Measurements from ENCODE around the gene KCNN4. TPM values are rescaled to one million over a fixed set of nuclear protein-coding genes. Genes with fewer than 3 reads are reported as not detected.
"Not testable (repeated sequence)": the region's sequence is repeated elsewhere in the genome, so short reads cannot be mapped to it uniquely, and the experiment has no call there.

KCNN4 gene
- total RNA-seq, 1 experiment from 2014 or later, result 3.0 TPM

- peaks cover 13% of the 10 kb centered on the region for H3K4me1 Mint-ChIP-seq (ENCODE audit: low read depth, unreplicated experiment)
- peaks cover 7% of the 10 kb centered on the region for H3K4me1 ChIP-seq
These were observed 3.5 kb downstream of the KCNN4 start for GRCh38 chr19:43777163-43777695.

GRCh38 chr19:43776286-43776685, 4.5 kb downstream of the KCNN4 start:
- Mint-ChIP-seq H3K27ac (ENCODE audit: unreplicated experiment) (no peak overlapping the region), H3K36me3 (ENCODE audit: insufficient read depth, unreplicated experiment) (peaks cover 5% of the 10 kb centered on the region), H3K9me3 (ENCODE audit: unreplicated experiment) (no peaks in the 10 kb centered on the region), H3K27me3 (ENCODE audit: insufficient read depth, unreplicated experiment) (no peaks in the 10 kb centered on the region), H3K4me1 (ENCODE audit: low read depth, unreplicated experiment) (peaks cover 12% of the 10 kb centered on the region), H3K4me3 (ENCODE audit: unreplicated experiment) (no peak overlapping the region)
- peaks cover 7% of the 10 kb centered on the region for H3K4me1 ChIP-seq
- no peaks in the 10 kb centered on the region for H3K9me3 ChIP-seq
- H3K36me3 ChIP-seq (ENCODE audit: control insufficient read depth, insufficient read depth, low read length), result no peaks in the 10 kb centered on the region
- BruUV-seq (replicated peaks), result no TSS peak
- no peaks in the 10 kb centered on the region for H3K27me3 ChIP-seq (replicated peaks; ENCODE audit: control insufficient read depth, insufficient read depth, low read length)
- no peak for DNase-seq
- TF ChIP-seq, protein P1, sequence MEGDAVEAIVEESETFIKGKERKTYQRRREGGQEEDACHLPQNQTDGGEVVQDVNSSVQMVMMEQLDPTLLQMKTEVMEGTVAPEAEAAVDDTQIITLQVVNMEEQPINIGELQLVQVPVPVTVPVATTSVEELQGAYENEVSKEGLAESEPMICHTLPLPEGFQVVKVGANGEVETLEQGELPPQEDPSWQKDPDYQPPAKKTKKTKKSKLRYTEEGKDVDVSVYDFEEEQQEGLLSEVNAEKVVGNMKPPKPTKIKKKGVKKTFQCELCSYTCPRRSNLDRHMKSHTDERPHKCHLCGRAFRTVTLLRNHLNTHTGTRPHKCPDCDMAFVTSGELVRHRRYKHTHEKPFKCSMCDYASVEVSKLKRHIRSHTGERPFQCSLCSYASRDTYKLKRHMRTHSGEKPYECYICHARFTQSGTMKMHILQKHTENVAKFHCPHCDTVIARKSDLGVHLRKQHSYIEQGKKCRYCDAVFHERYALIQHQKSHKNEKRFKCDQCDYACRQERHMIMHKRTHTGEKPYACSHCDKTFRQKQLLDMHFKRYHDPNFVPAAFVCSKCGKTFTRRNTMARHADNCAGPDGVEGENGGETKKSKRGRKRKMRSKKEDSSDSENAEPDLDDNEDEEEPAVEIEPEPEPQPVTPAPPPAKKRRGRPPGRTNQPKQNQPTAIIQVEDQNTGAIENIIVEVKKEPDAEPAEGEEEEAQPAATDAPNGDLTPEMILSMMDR (IDR thresholded peaks at IDR 0.05; ENCODE audit: insufficient read depth in 1 of 2, low read depth in 1 of 2, low read length in 1 of 2, severe bottlenecking in 1 of 2, unreplicated experiment in 1 of 2), result no peak
- intact Hi-C loops (cut with micrococcal nuclease; ENCODE audit: unreplicated experiment), result no loop called here
- ChIA-PET CTCF (interaction anchor here (1.7 kb wide), 1 partner anchor 31 kb away, joined by 5 read pairs; no protein-coding TSS in a partner anchor), POLR2A (no interaction called here)
- no peak overlapping the region for H3K4me3 ChIP-seq (ENCODE audit: low read depth, low read length)

More at GRCh38 chr19:43777163-43777695, 3.5 kb downstream of the KCNN4 start:
- Histone ChIP-seq H3K4me3 (ENCODE audit: low read depth, low read length) (no peak overlapping the region), H3K36me3 (ENCODE audit: control insufficient read depth, insufficient read depth, low read length) (no peaks in the 10 kb centered on the region), H3K27me3 (replicated peaks; ENCODE audit: control insufficient read depth, insufficient read depth, low read length) (no peaks in the 10 kb centered on the region), H3K9me3 (no peaks in the 10 kb centered on the region)
- Mint-ChIP-seq H3K27me3 (ENCODE audit: insufficient read depth, unreplicated experiment) (no peaks in the 10 kb centered on the region), H3K36me3 (ENCODE audit: insufficient read depth, unreplicated experiment) (peaks cover 2% of the 10 kb centered on the region), H3K4me3 (ENCODE audit: unreplicated experiment) (no peak overlapping the region), H3K9me3 (ENCODE audit: unreplicated experiment) (no peaks in the 10 kb centered on the region), H3K27ac (ENCODE audit: unreplicated experiment) (no peak overlapping the region)
- ChIA-PET CTCF (interaction anchor here (0.9 kb wide), 1 partner anchor 11 kb away, joined by 3 read pairs; no protein-coding TSS in a partner anchor), POLR2A (interaction anchor here (0.5 kb wide), 1 partner anchor 22 kb away, joined by 3 read pairs; the partner anchor contains the start of gene SMG9)
- intact Hi-C loops (cut with micrococcal nuclease; ENCODE audit: unreplicated experiment), result no loop called here
- no TSS peak for BruUV-seq (replicated peaks)
- no peak for DNase-seq
- TF ChIP-seq, protein P1 (IDR thresholded peaks at IDR 0.05; ENCODE audit: insufficient read depth in 1 of 2, low read depth in 1 of 2, low read length in 1 of 2, severe bottlenecking in 1 of 2, unreplicated experiment in 1 of 2), result no peak

DNA sequence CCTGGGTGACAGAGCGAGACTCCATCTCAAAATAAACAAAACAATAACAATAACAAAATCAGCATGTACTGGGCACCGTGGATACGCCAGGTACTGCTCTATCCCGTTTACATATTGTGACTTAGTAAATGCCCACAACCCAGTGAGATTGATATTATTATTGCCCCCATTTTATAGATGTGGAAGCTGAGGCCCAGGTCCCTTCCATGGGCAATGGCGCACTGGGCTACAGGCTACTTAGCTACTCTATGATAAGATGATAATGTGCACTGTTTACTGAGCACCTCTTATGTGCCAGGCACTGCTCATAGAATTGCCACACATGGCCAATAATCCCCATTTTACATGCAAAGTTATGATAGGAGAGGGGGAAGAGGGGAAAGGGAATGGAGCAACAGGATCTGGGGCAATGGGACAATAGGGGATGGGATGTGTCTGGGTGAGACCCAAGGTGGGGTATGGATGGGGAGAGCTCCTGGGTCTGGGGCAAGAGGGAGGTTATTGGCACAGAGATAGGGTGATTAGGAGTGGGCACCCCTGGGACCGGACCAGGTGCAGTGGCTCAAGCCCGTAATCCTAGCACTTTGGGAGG, 5.4 kb downstream of the KCNN4 start:
- Mint-ChIP-seq H3K9me3 (ENCODE audit: unreplicated experiment) (no peaks in the 10 kb centered on the region), H3K27ac (ENCODE audit: unreplicated experiment) (no peak overlapping the region), H3K36me3 (ENCODE audit: insufficient read depth, unreplicated experiment) (peaks cover 5% of the 10 kb centered on the region), H3K4me3 (ENCODE audit: unreplicated experiment) (no peak overlapping the region), H3K27me3 (ENCODE audit: insufficient read depth, unreplicated experiment) (no peaks in the 10 kb centered on the region), H3K4me1 (ENCODE audit: low read depth, unreplicated experiment) (peaks cover 7% of the 10 kb centered on the region)
- DNase-seq, result no peak
- BruUV-seq (replicated peaks), result no TSS peak
- ChIA-PET CTCF (interaction anchor here (1.7 kb wide), 1 partner anchor 30 kb away, joined by 5 read pairs; no protein-coding TSS in a partner anchor), POLR2A (no interaction called here)
- intact Hi-C loops (cut with micrococcal nuclease; ENCODE audit: unreplicated experiment), result no loop called here
- no peak overlapping the region for H3K4me3 ChIP-seq (ENCODE audit: low read depth, low read length)
- peaks cover 7% of the 10 kb centered on the region; the same call in 1 of the 2 replicates for H3K4me1 ChIP-seq
- no peaks in the 10 kb centered on the region for H3K36me3 ChIP-seq (ENCODE audit: control insufficient read depth, insufficient read depth, low read length)
- H3K9me3 ChIP-seq, result no peaks in the 10 kb centered on the region
- H3K27me3 ChIP-seq (replicated peaks; ENCODE audit: control insufficient read depth, insufficient read depth, low read length), result no peaks in the 10 kb centered on the region
- TF ChIP-seq, protein P1 (IDR thresholded peaks at IDR 0.05; ENCODE audit: insufficient read depth in 1 of 2, low read depth in 1 of 2, low read length in 1 of 2, severe bottlenecking in 1 of 2, unreplicated experiment in 1 of 2), result no peak

DNA sequence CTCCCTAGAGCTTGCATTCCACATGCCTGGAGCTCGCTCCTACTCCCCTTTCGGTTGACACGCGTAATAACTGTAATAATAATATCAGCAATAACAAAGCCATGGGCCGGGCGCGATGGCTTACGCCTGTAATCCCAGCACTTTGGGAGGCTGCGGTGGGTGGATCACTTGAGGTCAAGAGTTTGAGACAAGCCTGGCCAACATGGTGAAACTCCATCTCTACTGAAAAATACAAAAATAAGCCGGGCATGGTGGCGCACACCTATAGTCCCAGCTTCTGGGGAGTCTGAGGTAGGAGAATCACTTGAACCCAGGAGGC, 5.9 kb downstream of the KCNN4 start:
- H3K4me1 ChIP-seq; H3K4me3 Mint-ChIP-seq (ENCODE audit: unreplicated experiment); H3K27me3 Mint-ChIP-seq (ENCODE audit: insufficient read depth, unreplicated experiment); H3K27ac Mint-ChIP-seq (ENCODE audit: unreplicated experiment); H3K4me1 Mint-ChIP-seq (ENCODE audit: low read depth, unreplicated experiment); H3K36me3 ChIP-seq (ENCODE audit: control insufficient read depth, insufficient read depth, low read length); CTCF ChIA-PET; BruUV-seq (replicated peaks); POLR2A ChIA-PET; intact Hi-C loops (cut with micrococcal nuclease; ENCODE audit: unreplicated experiment); H3K9me3 ChIP-seq; DNase-seq; H3K9me3 Mint-ChIP-seq (ENCODE audit: unreplicated experiment); H3K36me3 Mint-ChIP-seq (ENCODE audit: insufficient read depth, unreplicated experiment); H3K4me3 ChIP-seq (ENCODE audit: low read depth, low read length); H3K27me3 ChIP-seq (replicated peaks; ENCODE audit: control insufficient read depth, insufficient read depth, low read length): not testable (repeated sequence)
